Panc1 (cell line): Measurements from ENCODE around the gene TGFB2. TPM values are rescaled to one million over a fixed set of nuclear protein-coding genes. Genes with fewer than 3 reads are reported as not detected.

Source experiments
- ATAC-seq: fragments of 200-7000 bp; cut with Tn5 transposase; 2 replicates; pipeline ENCODE4 v1.9.1; 2020; ENCODE audit warnings: mild to moderate bottlenecking, moderate library complexity
- Bru-seq: library from RNA; stranded (reverse); fragments of 400-500 nt; gene quantifications from one replicate; lab custom pipeline; 2021; lab: Mats Ljungman, UMichigan
- BruChase-seq, 2 experiments: library from RNA; stranded (reverse); fragments of 400-500 nt; gene quantifications; one replicate each; lab custom pipeline; 2021; lab: Mats Ljungman, UMichigan
- BruUV-seq: library from RNA; stranded (reverse); fragments of 400-500 nt; replicated peaks from 2 replicates; lab custom pipeline; 2021; lab: Mats Ljungman, UMichigan
- CTCF ChIA-PET: fragments of 300-600 bp; sonication (Branson Sonifier 250); formaldehyde crosslinking; loops from one replicate; lab custom pipeline; 2022; ENCODE audit warnings: antibody characterized with exemption; lab: Charles Lee
- POLR2A ChIA-PET: fragments of 300-600 bp; sonication (Branson Sonifier 250); formaldehyde crosslinking; loops from one replicate; lab custom pipeline; 2022; ENCODE audit warnings: antibody characterized with exemption; lab: Charles Lee
- DNase-seq: peaks from one replicate; pipeline ENCODE4 v3.0.0-alpha.2; 2010; ENCODE audit warnings: low read depth, low spot score
- H3K27ac ChIP-seq: 2 replicates; pipeline ENCODE4 v1.5.1; 2011; ENCODE audit warnings: mild to moderate bottlenecking, low read length, inconsistent platforms
- H3K27me3 ChIP-seq: fragments of 200-500 bp; sonication (Bioruptor generic); 2 replicates; pipeline ENCODE4 v1.6.0; 2014; ENCODE audit warnings: low read length, inconsistent platforms; ENCODE audit not compliant: control insufficient read depth, insufficient read depth
- H3K36me3 ChIP-seq: fragments of 200-500 bp; sonication (Bioruptor generic); 2 replicates; pipeline ENCODE4 v1.5.1; 2014; ENCODE audit warnings: inconsistent platforms, mild to moderate bottlenecking, low read length, moderate library complexity; ENCODE audit not compliant: control insufficient read depth, insufficient read depth
- H3K4me1 ChIP-seq: 2 replicates; pipeline ENCODE4 v1.5.1; 2011; ENCODE audit warnings: inconsistent platforms, mild to moderate bottlenecking, low read length, moderate library complexity; ENCODE audit not compliant: control insufficient read depth, insufficient read depth
- H3K4me3 ChIP-seq, 2 experiments: 2 replicates each; pipeline ENCODE4 v1.5.1; 2011 to 2012; ENCODE audit warnings: low read depth in 2 of 2, low read length in 2 of 2, mild to moderate bottlenecking in 2 of 2, inconsistent platforms in 1 of 2, moderate library complexity in 1 of 2
- H3K9me3 ChIP-seq: fragments of 200-500 bp; sonication (Bioruptor generic); 2 replicates; pipeline ENCODE4 v1.5.1; 2014; ENCODE audit warnings: low read depth, mild to moderate bottlenecking, inconsistent platforms, low read length, moderate library complexity; ENCODE audit not compliant: control insufficient read depth, insufficient read depth
- CTCF ChIP-seq: fragments of 450-650 bp; IDR thresholded peaks from 2 replicates; pipeline ENCODE4 v1.5.1; 2017; ENCODE audit warnings: mild to moderate bottlenecking
- POLR2AphosphoS5 ChIP-seq: IDR thresholded peaks from 2 replicates; pipeline ENCODE4 v1.6.1; 2012; ENCODE audit warnings: mild to moderate bottlenecking, low read depth, low read length, moderate library complexity
- REST ChIP-seq, 2 experiments: IDR thresholded peaks; 2 replicates each; pipeline ENCODE4 v1.6.1; 2011 to 2012; ENCODE audit warnings: low read depth in 2 of 2, control low read depth in 1 of 2, low read length in 1 of 2, mild to moderate bottlenecking in 1 of 2, moderate library complexity in 1 of 2; ENCODE audit not compliant: insufficient read depth in 1 of 2
- SIN3A ChIP-seq: IDR thresholded peaks from 2 replicates; pipeline ENCODE4 v1.6.1; 2012; ENCODE audit warnings: low read depth, mild to moderate bottlenecking, low read length, moderate library complexity, borderline replicate concordance; ENCODE audit not compliant: insufficient read depth
- TCF7L2 ChIP-seq: IDR thresholded peaks from 2 replicates; pipeline ENCODE4 v1.6.1; 2011; ENCODE audit warnings: mild to moderate bottlenecking, low read depth, low read length, inconsistent platforms
- in situ Hi-C: cut with HindIII; loops from 2 replicates; pipeline ENCODE4 v1.10.0; 2016; ENCODE audit warnings: low sequenced_read_pairs, low pct_unique_long_range_greater_than_20kb
- intact Hi-C: fragments of 100-400 bp; cut with micrococcal nuclease; formaldehyde crosslinking; loops from one replicate; pipeline ENCODE4 v1.10.0; 2022; ENCODE audit not compliant: unreplicated experiment
- long read RNA-seq: library from polyadenylated mRNA; unstranded; transcript quantifications from one replicate; pipeline ENCODE4 v2.0.0, GENCODE V29; 2021; ENCODE audit not compliant: unreplicated experiment
- polyA plus RNA-seq: library from polyadenylated mRNA; unstranded; fragments of >200 nt; gene quantifications from one replicate; pipeline ENCODE4 v1.2.1, GENCODE V29; 2012; ENCODE audit warnings: missing spikeins; ENCODE audit not compliant: insufficient read length
- total RNA-seq: library from RNA; stranded (reverse); gene quantifications from one replicate; pipeline ENCODE4 v1.2.1, GENCODE V29; 2021; ENCODE audit not compliant: unreplicated experiment

TGFB2 gene
- total RNA-seq, result 58.9 TPM
- 26.8 TPM for polyA plus RNA-seq
- Bru-seq, nascent RNA, result percentile 96 among the genes with signal in this experiment
- percentile 82 among the genes with signal in this experiment for BruChase-seq, experiment 1, labeled RNA remaining after a 2-hour chase
- percentile 89 among the genes with signal in this experiment for BruChase-seq, experiment 2, labeled RNA remaining after a 6-hour chase
- long read RNA-seq, full-length matches to known transcripts, result 33 of 43 reads
- long read RNA-seq, partial matches to known transcripts, result 2 of 43 reads
- long read RNA-seq, other reads (novel, unspliced or antisense), result 8 of 43 reads

GRCh38 chr1:218344814-218345672, at the start of gene TGFB2:
TSS of gene TGFB2 (plus strand) at chr1:218345336. CDS start at chr1:218346702, 1,366 bp downstream.
- H3K4me1 ChIP-seq, result peaks cover 24% of the 10 kb centered on the region
- in situ Hi-C loops, result no loop called here
- ChIA-PET POLR2A (interaction anchor here (0.5 to 0.7 kb wide), 6 partner anchors 9 to 815 kb away, joined by 3 to 12 read pairs (median 4); no protein-coding TSS in a partner anchor), CTCF (interaction anchor here (0.6 kb wide), 1 partner anchor 534 kb away, joined by 5 read pairs; no protein-coding TSS in a partner anchor)
- no peaks in the 10 kb centered on the region for H3K27me3 ChIP-seq
- H3K9me3 ChIP-seq, result no peaks in the 10 kb centered on the region
- peak within 1 kb of the TSS; percentile 100 for H3K27ac ChIP-seq
- peak within 1 kb of the TSS; percentile 97 to 98 for H3K4me3 ChIP-seq
- no peaks in the 10 kb centered on the region; the same call in 1 of the 2 replicates for H3K36me3 ChIP-seq
- intact Hi-C loops, result loop anchor here (5.0 kb wide), 1 partner anchor 117 kb away; no protein-coding TSS in a partner anchor
- peak; percentile 70 for ATAC-seq
- BruUV-seq, result TSS peak; percentile 86
- DNase-seq, result peak; percentile 92
- TF ChIP-seq POLR2AphosphoS5 (peak; percentile 67), REST (IDR thresholded peaks at IDR 0.05; ENCODE audit: insufficient read depth in 1 of 2, low read depth in 2 of 2, low read length in 1 of 2) (no peak)

GRCh38 chr1:218296162-218296561, 49.0 kb upstream of the TGFB2 start:
- CTCF ChIA-PET, result no interaction called here

More at GRCh38 chr1:218296162-218296561, 49.0 kb upstream of the TGFB2 start:
- in situ Hi-C loops, result no loop called here
- Histone ChIP-seq H3K27ac (no peak overlapping the region), H3K9me3 (no peaks in the 10 kb centered on the region), H3K27me3 (no peaks in the 10 kb centered on the region), H3K36me3 (no peaks in the 10 kb centered on the region), H3K4me1 (no peaks in the 10 kb centered on the region), H3K4me3 (no peak overlapping the region)
- POLR2A ChIA-PET, result no interaction called here
- intact Hi-C loops, result no loop called here
- TF ChIP-seq TCF7L2 (no peak), CTCF (no peak), POLR2AphosphoS5 (no peak), SIN3A (no peak), REST (IDR thresholded peaks at IDR 0.05; ENCODE audit: insufficient read depth in 1 of 2, low read depth in 2 of 2, low read length in 1 of 2) (no peak)
- no TSS peak for BruUV-seq
- ATAC-seq (no peak), DNase-seq (no peak)
